H54 (cell line): ENCODE results near the gene ASPSCR1.

Experiments used
- DNase-seq: peaks from one replicate; pipeline ENCODE4 v3.0.0; 2011; ENCODE audit warnings: low spot score, mixed read lengths; ENCODE audit not compliant: insufficient read length
- FAIRE-seq: peaks from 3 replicates; lab custom pipeline; 2011; peaks lifted over from hg19 to GRCh38; lab: Jason Lieb, UNC
- POLR2A ChIP-seq: IDR thresholded peaks from 2 replicates; pipeline ENCODE4 v1.6.1; 2011; ENCODE audit warnings: low read depth, mild to moderate bottlenecking, low read length

ASPSCR1 gene

DNA sequence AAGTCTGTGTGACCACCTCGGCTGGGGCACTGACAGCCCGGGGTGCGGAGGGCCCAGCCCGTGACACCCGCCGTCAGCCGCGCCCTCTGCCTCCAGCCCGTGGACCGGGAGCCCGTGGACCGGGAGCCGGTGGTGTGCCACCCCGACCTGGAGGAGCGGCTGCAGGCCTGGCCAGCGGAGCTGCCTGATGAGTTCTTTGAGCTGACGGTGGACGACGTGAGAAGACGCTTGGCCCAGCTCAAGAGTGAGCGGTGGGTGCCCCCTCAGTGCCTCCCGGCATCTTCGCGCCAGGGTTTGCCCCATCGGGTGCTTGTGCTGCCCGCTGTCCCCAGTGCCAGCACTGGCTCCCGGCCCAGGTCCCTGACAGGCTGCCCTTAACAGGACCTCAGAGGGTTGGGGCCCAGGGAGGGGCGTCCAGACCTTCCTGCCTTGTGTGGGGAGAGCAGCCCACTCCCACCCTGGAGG, 31.5 kb downstream of the ASPSCR1 start:
- no peak for TF ChIP-seq POLR2A
- DNase-seq (no peak), FAIRE-seq (no peak)

DNA sequence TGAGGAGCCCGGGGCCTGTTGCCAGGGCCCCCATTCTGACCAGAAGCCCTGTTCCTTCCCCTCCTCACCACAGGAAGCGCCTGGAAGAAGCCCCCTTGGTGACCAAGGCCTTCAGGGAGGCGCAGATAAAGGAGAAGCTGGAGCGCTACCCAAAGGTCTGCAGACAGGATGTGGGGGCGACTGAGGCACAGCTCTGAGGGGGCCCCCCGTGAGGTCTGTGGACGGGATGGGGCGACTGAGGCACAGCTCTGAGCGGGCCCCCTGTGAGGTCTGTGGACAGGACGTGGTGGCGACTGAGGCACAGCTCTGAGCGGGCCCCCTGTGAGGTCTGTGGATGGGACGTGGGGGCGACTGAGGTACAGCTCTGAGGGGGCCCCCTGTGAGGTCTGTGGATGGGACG, 32.0 kb downstream of the ASPSCR1 start:
- FAIRE-seq, result no peak
- no peak for DNase-seq
- TF ChIP-seq POLR2A, result no peak

DNA sequence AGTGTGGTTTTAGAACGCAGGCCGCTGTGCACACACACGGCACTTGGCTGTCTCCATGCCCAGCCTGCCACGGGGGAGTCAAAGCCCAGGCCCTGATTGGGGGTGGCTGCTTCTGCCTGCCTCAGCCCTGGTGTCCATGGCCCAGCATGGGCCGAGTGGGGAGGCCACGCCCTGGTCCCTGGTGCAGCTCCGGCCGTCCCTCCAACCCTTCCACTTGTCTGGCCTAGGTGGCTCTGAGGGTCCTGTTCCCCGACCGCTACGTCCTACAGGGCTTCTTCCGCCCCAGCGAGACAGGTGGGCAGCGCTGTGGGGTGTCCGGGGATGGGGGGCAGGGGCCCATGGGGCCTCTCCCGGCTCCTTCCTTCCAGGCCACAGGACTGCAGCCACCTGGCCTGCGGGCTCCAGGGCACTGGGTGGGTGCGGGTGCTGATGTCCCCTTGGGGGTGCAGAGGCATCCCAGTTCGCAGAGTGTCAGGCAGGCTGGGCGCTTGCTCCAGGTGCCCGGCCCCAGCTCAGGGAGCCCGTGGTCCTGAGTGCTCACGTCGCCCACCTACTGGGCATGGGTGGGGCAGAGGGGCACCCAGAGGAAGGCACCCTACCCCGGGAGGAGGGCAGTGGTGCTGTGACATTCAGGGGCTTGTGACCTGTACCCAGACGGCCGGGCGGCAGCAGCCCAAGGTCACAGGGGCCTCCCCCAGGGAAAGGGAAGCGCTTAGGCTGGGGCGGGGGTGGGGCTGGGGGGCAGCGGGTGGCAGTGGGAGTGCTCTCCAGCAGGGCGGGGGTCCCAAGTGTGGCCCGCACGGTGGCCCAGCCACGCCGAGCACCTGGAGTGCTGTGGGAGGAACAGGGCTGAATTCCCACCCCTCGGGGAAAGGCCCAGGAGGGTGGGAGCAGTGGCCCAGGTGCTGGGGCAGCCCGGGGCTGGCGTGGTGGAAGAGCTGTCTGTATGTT, 33.4 kb downstream of the ASPSCR1 start:
- no peak for DNase-seq
- TF ChIP-seq POLR2A, result no peak
- no peak for FAIRE-seq

DNA sequence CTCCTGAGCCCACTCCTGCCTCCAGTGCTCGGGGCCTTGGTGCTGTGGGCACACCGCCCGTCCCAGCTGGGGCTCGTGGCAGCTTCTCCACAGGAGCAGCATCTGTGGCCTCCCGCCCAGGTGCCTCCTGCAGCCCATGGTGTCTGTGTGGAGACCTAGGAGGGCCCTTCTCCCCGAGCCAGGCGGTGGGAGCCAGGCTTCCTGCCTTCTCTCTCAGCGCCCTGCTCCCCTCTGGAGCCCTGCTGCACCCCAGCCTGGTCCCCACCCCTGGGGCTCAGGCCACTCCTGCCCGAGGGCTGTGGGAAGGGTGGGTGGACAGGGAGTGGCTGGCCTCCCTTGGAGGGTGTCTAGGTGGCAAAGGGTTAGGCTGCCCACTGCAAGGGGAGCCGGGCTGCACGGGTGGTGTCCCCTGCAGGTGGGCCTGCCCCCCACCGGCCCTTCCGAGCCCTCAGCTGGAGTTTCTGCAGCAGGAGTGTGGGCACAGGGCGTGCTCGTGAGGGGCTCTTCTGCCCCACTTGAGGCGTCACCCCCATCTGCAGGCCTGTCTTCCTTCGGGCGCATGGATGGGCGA, 34.3 kb downstream of the ASPSCR1 start:
- DNase-seq, result no peak
- no peak for FAIRE-seq
- no peak for TF ChIP-seq POLR2A

DNA sequence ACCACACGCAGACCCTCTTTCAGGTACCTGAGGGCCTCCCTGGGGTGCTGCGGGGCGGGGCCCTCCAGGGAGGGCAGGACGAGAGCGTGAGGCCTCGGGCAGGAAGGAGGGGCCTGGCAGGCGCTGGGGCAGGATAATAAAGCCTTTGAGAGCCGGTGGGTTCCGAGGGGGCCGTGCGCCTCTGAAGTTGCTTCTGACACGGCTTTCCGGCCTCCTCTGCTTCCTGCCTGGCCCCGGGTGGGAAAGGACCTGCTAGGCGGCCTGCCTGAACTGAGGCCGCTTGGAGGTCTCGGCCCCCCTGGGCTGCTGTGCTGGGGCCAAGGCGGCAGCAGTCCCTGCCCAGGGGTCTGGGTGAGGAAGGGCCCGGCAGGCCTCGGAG, 34.8 kb downstream of the ASPSCR1 start:
- FAIRE-seq (no peak), DNase-seq (no peak)
- no peak for TF ChIP-seq POLR2A

DNA sequence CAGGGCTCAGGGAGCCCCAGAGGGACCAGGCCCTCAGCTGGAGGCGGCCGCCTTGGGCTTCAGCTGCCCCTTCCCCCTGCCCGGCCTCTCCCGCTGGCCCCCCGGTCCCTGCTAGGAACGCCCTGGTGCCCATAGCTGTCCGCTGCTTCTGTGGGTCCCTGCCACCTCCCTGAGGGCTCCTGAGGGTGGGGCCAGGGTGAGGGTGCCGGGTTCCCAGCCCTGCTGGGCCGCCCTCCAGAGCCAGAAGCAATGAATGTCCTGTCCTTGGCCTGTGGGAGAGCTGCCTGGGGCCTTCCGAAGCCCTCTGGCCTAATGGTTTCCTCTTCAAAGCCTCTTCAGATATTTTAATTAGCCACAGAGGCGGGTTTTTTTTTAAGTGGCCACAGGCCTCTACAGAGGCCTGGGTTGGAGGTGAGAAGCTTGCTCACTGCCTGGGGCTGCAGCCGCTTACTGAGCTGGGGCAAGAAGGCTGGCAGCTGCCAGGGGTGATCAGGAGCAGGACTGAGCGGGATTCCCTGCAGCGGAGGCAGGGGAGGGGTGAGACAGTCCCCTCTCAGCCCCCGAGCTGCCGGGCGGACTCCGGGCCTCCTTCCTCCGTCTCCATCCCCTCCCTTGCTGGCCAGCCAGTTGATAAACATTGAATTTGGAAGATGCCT, 35.3 kb downstream of the ASPSCR1 start:
- no peak for FAIRE-seq
- no peak for DNase-seq

DNA sequence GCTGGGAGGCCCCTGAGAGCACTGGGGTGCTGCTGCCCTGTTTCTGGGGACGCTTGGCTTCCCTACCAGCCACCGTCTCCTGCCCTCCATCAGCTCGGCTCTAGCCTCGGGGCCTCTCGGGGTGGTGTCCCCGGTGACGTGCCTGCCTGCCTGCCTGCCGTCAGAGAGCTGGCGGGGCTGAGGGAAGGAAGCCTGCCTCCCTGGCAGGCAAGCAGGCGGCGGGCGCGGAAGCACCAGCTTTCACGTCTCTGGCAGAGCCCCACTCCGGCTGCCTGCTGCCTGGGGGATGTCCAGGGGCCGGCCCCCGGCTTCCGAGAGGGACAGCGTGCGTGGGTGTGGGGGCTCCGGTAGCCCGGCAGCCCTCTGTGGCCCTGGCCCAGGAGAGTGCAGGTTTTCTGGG, 35.9 kb downstream of the ASPSCR1 start:
- DNase-seq (no peak), FAIRE-seq (no peak)
- TF ChIP-seq POLR2A, result no peak

More for the DNA sequence above, 35.3 kb downstream of the ASPSCR1 start:
- TF ChIP-seq POLR2A, result no peak

DNA sequence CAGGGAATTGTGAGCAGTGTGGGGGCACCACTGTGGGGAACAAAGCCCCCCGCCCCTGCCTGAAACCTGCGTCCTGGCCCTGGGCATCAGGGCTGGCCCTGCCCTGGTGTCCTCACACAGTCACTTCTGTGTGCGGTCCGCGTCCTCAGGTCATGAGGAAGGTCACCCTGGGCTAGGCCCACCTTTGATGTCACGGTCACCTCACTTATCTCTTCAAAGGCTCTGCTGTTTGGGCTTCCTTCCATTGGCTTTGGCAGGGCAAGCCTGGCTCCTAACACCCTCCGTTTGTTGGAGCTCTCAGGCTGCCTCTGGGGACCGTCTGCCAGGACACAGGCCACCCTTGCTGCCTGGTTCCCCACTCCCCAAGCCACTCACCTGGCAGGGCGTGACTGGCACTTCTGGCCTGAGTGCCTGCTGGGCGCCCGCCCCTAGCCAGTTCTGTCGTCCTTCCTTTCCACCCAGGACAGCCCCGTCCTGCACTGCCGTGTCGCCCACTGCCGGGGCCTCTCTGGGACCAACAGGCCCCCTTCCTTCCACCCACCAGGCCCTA, 36.4 kb downstream of the ASPSCR1 start:
- no peak for TF ChIP-seq POLR2A
- DNase-seq (no peak), FAIRE-seq (no peak)

DNA sequence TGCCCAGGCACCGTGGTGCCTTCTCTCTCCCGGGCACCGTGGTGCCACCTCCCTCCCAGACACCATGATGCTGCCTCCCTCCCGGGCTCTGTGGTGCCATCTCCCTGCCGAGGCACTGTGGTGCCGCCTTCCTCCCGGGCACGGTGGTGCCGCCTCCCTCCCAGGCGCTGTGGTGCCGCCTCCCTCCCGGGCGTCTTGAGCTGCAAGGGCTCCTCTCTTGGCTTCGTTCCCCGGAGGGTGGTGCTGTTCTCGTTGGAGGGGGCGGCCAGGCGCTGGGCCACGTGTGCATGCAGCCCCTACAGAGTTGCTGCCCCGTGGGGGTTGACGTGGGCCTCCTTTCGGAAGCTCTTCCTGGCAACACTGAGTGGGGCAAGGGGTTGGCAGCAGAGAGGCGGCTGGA, 37.0 kb downstream of the ASPSCR1 start:
- no peak for TF ChIP-seq POLR2A
- DNase-seq (no peak), FAIRE-seq (no peak)

DNA sequence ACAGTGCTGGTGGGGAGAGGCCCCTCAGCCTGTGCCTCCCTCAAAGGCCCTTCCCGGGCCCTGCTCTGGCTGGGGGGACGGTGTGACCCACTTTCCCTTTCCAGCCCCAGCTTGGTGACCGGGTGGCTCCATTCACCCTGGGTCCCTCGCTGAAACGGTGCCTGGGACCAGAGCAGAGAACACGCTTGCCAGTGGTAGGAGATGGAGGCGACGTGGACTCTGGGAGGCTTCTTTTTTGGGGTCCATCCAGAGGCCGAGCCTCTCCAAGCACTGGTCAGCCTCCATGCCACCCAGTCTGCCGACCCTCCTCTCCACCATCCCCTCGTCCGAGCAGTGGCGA, 37.5 kb downstream of the ASPSCR1 start:
- no peak for DNase-seq
- no peak for FAIRE-seq
- no peak for TF ChIP-seq POLR2A

DNA sequence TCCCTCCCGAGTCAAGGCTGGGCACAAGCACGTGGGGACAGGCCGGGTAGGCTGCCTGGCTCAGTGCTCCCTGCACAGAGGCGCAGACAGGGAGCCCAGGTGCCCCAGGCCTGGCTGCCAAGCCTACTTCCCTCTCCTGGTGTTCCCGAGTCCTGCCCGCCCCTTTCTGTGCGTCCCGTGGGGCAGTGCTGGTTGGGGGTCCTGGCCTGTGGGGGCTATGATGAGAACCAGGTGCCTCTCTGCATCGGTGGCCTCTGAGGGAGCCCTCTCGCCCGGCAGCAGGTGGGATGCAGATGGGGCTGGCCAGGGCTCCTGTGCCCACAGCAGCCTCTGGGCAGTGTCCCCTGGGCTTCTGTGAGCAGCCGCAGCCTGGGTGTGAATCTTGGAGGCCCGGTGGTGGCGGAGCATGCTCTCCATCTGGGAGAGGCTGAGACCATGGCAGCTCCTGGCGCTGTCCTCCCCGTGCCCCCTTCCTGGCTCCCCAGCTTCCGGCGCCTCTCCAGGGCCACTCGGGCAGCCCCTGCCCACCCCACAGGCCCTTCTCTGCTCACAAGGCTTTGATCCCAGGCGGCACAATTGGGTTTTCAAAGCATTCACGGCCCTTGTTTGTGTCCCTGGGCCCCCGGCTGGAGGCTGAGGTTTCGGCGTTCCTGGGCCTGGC, 38.0 kb downstream of the ASPSCR1 start:
- FAIRE-seq (no peak), DNase-seq (no peak)
- TF ChIP-seq POLR2A, result no peak

DNA sequence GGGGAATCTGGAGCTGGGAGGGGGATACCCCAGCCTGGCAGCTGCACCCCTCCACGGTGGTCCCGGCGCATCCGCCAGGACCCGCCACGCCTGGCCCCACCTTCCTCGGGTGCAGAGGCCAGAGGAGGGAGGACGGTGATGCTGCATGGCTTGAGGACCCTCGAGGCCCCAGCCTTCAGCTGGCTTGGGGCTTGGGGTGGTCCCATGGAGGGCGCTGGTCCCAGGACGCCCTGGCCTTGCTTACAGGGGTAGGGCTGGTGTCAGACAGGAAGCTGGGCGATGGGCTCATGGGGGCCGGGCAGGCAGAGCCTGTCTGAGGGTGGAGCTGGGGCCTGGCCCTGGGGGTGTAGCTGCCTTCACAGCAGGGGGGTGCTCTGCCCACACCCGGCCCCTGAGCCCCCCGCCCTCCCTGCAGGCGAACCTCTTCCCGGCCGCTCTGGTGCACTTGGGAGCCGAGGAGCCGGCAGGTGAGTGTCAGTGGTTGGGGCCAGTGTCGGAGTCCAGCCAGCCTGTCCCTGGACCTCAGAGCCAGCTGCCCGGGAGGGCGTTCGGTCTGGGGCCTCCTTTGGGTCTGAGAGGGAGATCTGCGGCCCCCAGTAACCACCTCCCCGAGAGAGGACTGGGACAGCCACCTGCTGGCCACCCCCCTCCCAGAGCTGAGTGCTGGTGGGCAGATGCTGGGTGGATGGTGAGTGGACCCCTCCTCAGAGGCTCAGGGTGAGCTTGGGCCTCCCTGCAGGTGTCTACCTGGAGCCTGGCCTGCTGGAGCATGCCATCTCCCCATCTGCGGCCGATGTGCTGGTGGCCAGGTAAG, 38.8 kb downstream of the ASPSCR1 start:
- no peak for FAIRE-seq
- TF ChIP-seq POLR2A, result no peak
- no peak for DNase-seq
